IPS-NIHi7 (cell line): ENCODE data around the gene DPYSL5.
A peak's percentile ranks its signal among the peaks of the same experiment; 100 is the strongest.

Experiments
- DNase-seq: peaks from one replicate; pipeline ENCODE4 v3.0.0; 2012; ENCODE audit warnings: mixed read lengths; ENCODE audit errors: extremely low spot score

Gene DPYSL5

GRCh38 chr2:26846334-26847306, 1.3 kb upstream of the DPYSL5 start:
- DNase-seq: peak; percentile 77

GRCh38 chr2:26847307-26847654, 651 bp upstream of the DPYSL5 start:
- DNase-seq: no peak

GRCh38 chr2:26848336-26849055, 564 bp downstream of the DPYSL5 start:
- peak; percentile 59 for DNase-seq

GRCh38 chr2:26849056-26849999, 1.4 kb downstream of the DPYSL5 start:
- DNase-seq: no peak

GRCh38 chr2:26850000-26850431, 2.1 kb downstream of the DPYSL5 start:
- no peak for DNase-seq

- no peak for DNase-seq
Observed at GRCh38 chr2:26850505-26850904, 2.6 kb downstream of the DPYSL5 start.

GRCh38 chr2:26852405-26853306, 4.7 kb downstream of the DPYSL5 start:
- no peak for DNase-seq

- no peak for DNase-seq
Observed at GRCh38 chr2:26853751-26854150, 5.8 kb downstream of the DPYSL5 start.

GRCh38 chr2:26854283-26854827, 6.4 kb downstream of the DPYSL5 start:
- no peak for DNase-seq

- no peak for DNase-seq
Observed at GRCh38 chr2:26855466-26855865, 7.5 kb downstream of the DPYSL5 start.

GRCh38 chr2:26859622-26860021, 11.7 kb downstream of the DPYSL5 start:
- DNase-seq: no peak

- DNase-seq: no peak
Observed at GRCh38 chr2:26860211-26860850, 12.4 kb downstream of the DPYSL5 start.

GRCh38 chr2:26861610-26862224, 13.8 kb downstream of the DPYSL5 start:
- DNase-seq: no peak

GRCh38 chr2:26864226-26864625, 16.3 kb downstream of the DPYSL5 start:
- no peak for DNase-seq

GRCh38 chr2:26864646-26865045, 16.7 kb downstream of the DPYSL5 start:
- DNase-seq: no peak

GRCh38 chr2:26870585-26871095, 22.7 kb downstream of the DPYSL5 start:
- no peak for DNase-seq

GRCh38 chr2:26873286-26873983, 25.5 kb downstream of the DPYSL5 start:
- DNase-seq: no peak

- no peak for DNase-seq
Observed at GRCh38 chr2:26874514-26874913, 26.6 kb downstream of the DPYSL5 start.
